B cell (primary cell): ENCODE data around the gene KCNJ10. TPM values are rescaled to one million over a fixed set of nuclear protein-coding genes. Genes with fewer than 3 reads are reported as not detected.

Source experiments
- ATAC-seq: fragments of 200-7000 bp; cut with Tn5 transposase; one replicate; pipeline ENCODE4 v1.10.0; 2021; ENCODE audit warnings: low read depth, mild to moderate bottlenecking, moderate number of reproducible peaks, moderate library complexity
- CTCF ChIA-PET: fragments of 350-600 bp; sonication (Branson Sonifier 250); formaldehyde crosslinking; loops from one replicate; lab custom pipeline; 2021; ENCODE audit warnings: antibody characterized with exemption, inconsistent platforms; lab: Charles Lee
- POLR2A ChIA-PET: fragments of 350-600 bp; sonication (Branson Sonifier 250); formaldehyde crosslinking; loops from one replicate; lab custom pipeline; 2021; ENCODE audit warnings: antibody characterized with exemption; lab: Charles Lee
- DNase-seq: peaks from one replicate; pipeline ENCODE4 v3.0.0; 2013
- H2AFZ ChIP-seq: 2 replicates; pipeline ENCODE4 v1.6.1; 2012; ENCODE audit warnings: mild to moderate bottlenecking, low read depth, low read length; ENCODE audit not compliant: insufficient read depth, poor library complexity, severe bottlenecking
- H3K27ac ChIP-seq, 2 donors: 1 replicate in 1 of 2; 2 replicates in 1 of 2; pipeline ENCODE4 v1.5.1; 2012 to 2013; ENCODE audit warnings: low read length in 2 of 2, mild to moderate bottlenecking in 2 of 2, moderate library complexity in 1 of 2
- H3K27me3 ChIP-seq, 4 experiments: fragments of 200-600 bp in 1 of 4; sonication (generic) in 1 of 4; replicated peaks in 1 of 4; 1 replicate in 2 of 4; 2 replicates in 2 of 4; pipeline versions ENCODE4 v1.6.1 to v1.7.0; 2013 to 2016; ENCODE audit warnings: low read length in 3 of 4, mild to moderate bottlenecking in 2 of 4, mixed read lengths in 1 of 4, moderate library complexity in 1 of 4; ENCODE audit not compliant: insufficient read depth in 4 of 4, control insufficient read depth in 3 of 4; ENCODE audit errors: control extremely low read depth in 1 of 4
- H3K36me3 ChIP-seq, 2 experiments: replicated peaks in 1 of 2; 1 replicate in 1 of 2; 2 replicates in 1 of 2; pipeline versions ENCODE4 v1.6.1 to v1.7.1; 2013; ENCODE audit warnings: low read length in 1 of 2; ENCODE audit not compliant: insufficient read depth in 2 of 2, control insufficient read depth in 1 of 2; ENCODE audit errors: control extremely low read depth in 1 of 2, extremely low read depth in 1 of 2
- H3K4me1 ChIP-seq, 2 donors: fragments of 200-600 bp in 1 of 2; sonication (generic) in 1 of 2; 1 replicate in 1 of 2; 2 replicates in 1 of 2; pipeline versions ENCODE4 v1.5.1 to v1.6.1; 2013 to 2017; ENCODE audit warnings: low read length in 2 of 2; ENCODE audit not compliant: control insufficient read depth in 2 of 2, insufficient read depth in 2 of 2
- H3K4me2 ChIP-seq: replicated peaks from 2 replicates; pipeline ENCODE3; 2012; ENCODE audit warnings: mild to moderate bottlenecking, low read depth, low read length; ENCODE audit not compliant: poor library complexity, severe bottlenecking
- H3K4me3 ChIP-seq, 5 experiments: fragments of 200-600 bp in 1 of 5; sonication (generic) in 1 of 5; 1 replicate in 3 of 5; 2 replicates in 2 of 5; pipeline versions ENCODE4 v1.5.1 to v1.7.0; 2011 to 2016; ENCODE audit warnings: low read length in 4 of 5, mild to moderate bottlenecking in 4 of 5, low read depth in 2 of 5, control low read depth in 1 of 5, moderate library complexity in 1 of 5; ENCODE audit not compliant: insufficient read depth in 1 of 5; ENCODE audit errors: control extremely low read depth in 1 of 5, extremely low read depth in 1 of 5
- H3K79me2 ChIP-seq: fragments of 200-600 bp; sonication (generic); one replicate; pipeline ENCODE4 v1.6.0; 2016; ENCODE audit warnings: low read length; ENCODE audit not compliant: control insufficient read depth, insufficient read depth
- H3K9ac ChIP-seq: fragments of 200-600 bp; sonication (generic); 2 replicates; pipeline ENCODE4 v1.6.1; 2017; ENCODE audit warnings: mild to moderate bottlenecking, low read length, moderate library complexity
- H3K9me3 ChIP-seq, 3 donors: one replicate each; pipeline versions ENCODE4 v1.6.1 to v1.7.1; 2013; ENCODE audit warnings: low read length in 2 of 3; ENCODE audit not compliant: control insufficient read depth in 2 of 3, insufficient read depth in 1 of 3; ENCODE audit errors: control extremely low read depth in 1 of 3
- H4K20me1 ChIP-seq: 2 replicates; pipeline ENCODE4 v1.6.0; 2012; ENCODE audit warnings: mild to moderate bottlenecking, low read length; ENCODE audit not compliant: insufficient read depth, control insufficient read depth, poor library complexity, severe bottlenecking
- H3K27ac Mint-ChIP-seq: one replicate; pipeline ENCODE4 v1.8.0; 2021; ENCODE audit warnings: mixed read lengths
- H3K27me3 Mint-ChIP-seq: one replicate; pipeline ENCODE4 v1.8.0; 2021; ENCODE audit warnings: mixed read lengths
- H3K4me1 Mint-ChIP-seq: one replicate; pipeline ENCODE4 v1.8.0; 2021; ENCODE audit warnings: mixed read lengths
- H3K4me3 Mint-ChIP-seq: one replicate; pipeline ENCODE4 v1.8.0; 2021; ENCODE audit warnings: mixed read lengths
- H3K9me3 Mint-ChIP-seq: one replicate; pipeline ENCODE4 v1.8.0; 2022; ENCODE audit warnings: mixed read lengths; ENCODE audit not compliant: insufficient read depth
- CTCF ChIP-seq: fragments of 200-600 bp; IDR thresholded peaks from one replicate; pipeline ENCODE4 v1.8.0; 2022; ENCODE audit warnings: antibody characterized with exemption, mild to moderate bottlenecking
- EZH2 ChIP-seq: IDR thresholded peaks from 2 replicates; pipeline ENCODE4 v1.6.1; 2012; ENCODE audit warnings: borderline replicate concordance, low read depth, mild to moderate bottlenecking, moderate library complexity, low read length; ENCODE audit not compliant: insufficient read depth, poor library complexity, severe bottlenecking
- WGBS: methylation state at CpG from one replicate; pipeline ENCODE4 v1.1.5; 2013; ENCODE audit warnings: missing lambda C conversion rate; ENCODE audit not compliant: insufficient coverage; 5-methylcytosine and 5-hydroxymethylcytosine counted together
- intact Hi-C: fragments of 100-400 bp; cut with micrococcal nuclease; formaldehyde crosslinking; loops from one replicate; pipeline ENCODE4 v1.10.0; 2022
- polyA plus RNA-seq: library from polyadenylated mRNA; depleted of rRNA; stranded (reverse); fragments of >200 nt; gene quantifications from 2 replicates; pipeline ENCODE4 v1.2.3, GENCODE V29; 2012
- total RNA-seq, 2 donors: library from RNA; stranded (reverse); fragments of 120-200 nt in 1 of 2; gene quantifications; 1 replicate in 1 of 2; 2 replicates in 1 of 2; pipeline versions ENCODE4 v1.2.3 to v1.2.4, GENCODE V29; 2013 to 2022

KCNJ10 gene
- total and polyA plus RNA-seq, 2 donors (not counting 1 experiment from before 2014, with no cell fraction given), result not detected

- H3K27ac ChIP-seq, result no peak overlapping the region
- H3K79me2 ChIP-seq, result no peaks in the 10 kb centered on the region
- ChIA-PET POLR2A (no interaction called here), CTCF (interaction anchor here (0.7 to 8.9 kb wide), 19 partner anchors 10 to 290 kb away, joined by 3 to 112 read pairs (median 7); partner anchors contain the start of genes IGSF8 and KCNJ10)
- intact Hi-C loops, result no loop called here
- peaks cover 15% of the 10 kb centered on the region for H3K27me3 Mint-ChIP-seq
- WGBS, result 100% methylated on average over 1 of the region's 5 CpGs
- no peak overlapping the region for H3K9ac ChIP-seq
- peaks cover 12% of the 10 kb centered on the region for H3K4me1 Mint-ChIP-seq
- peaks cover 0 to 39% of the 10 kb centered on the region in 2 experiments for H3K36me3 ChIP-seq
- no peak overlapping the region for H3K4me3 ChIP-seq
- no peaks in the 10 kb centered on the region for H3K9me3 Mint-ChIP-seq
- H3K9me3 ChIP-seq, result peaks cover 0 to 4% (median 0%) of the 10 kb centered on the region in 3 donors
- H4K20me1 ChIP-seq, result peaks cover 8% of the 10 kb centered on the region
- peaks cover 0 to 19% (median 15%) of the 10 kb centered on the region in 4 experiments for H3K27me3 ChIP-seq
- no peak overlapping the region for H3K4me2 ChIP-seq
- TF ChIP-seq EZH2 (no peak), CTCF (no peak)
- no peak for ATAC-seq
- H3K4me1 ChIP-seq, result peaks cover 6 to 9% of the 10 kb centered on the region in 2 donors
- no peak overlapping the region for H3K27ac Mint-ChIP-seq
- DNase-seq, result no peak
- no peak overlapping the region for H3K4me3 Mint-ChIP-seq
- no peak overlapping the region for H2AFZ ChIP-seq
Observed at GRCh38 chr1:160086456-160086892, 16.5 kb upstream of the KCNJ10 start.

GRCh38 chr1:160085686-160086455 is 15.9 kb upstream of the KCNJ10 start:
- intact Hi-C loops, result loop anchor here (2.0 kb wide), 1 partner anchor 13 kb away; the partner anchor contains the start of gene IGSF8
- H3K4me3 Mint-ChIP-seq, result peak overlapping the region; percentile 26
- H2AFZ ChIP-seq, result no peak overlapping the region
- peaks cover 2% of the 10 kb centered on the region for H4K20me1 ChIP-seq
- H3K4me1 Mint-ChIP-seq, result peaks cover 12% of the 10 kb centered on the region
- peaks cover 20% of the 10 kb centered on the region for H3K27me3 Mint-ChIP-seq
- H3K9ac ChIP-seq, result no peak overlapping the region
- no peak overlapping the region for H3K4me3 ChIP-seq
- H3K27ac ChIP-seq, result no peak overlapping the region
- CTCF ChIA-PET, result interaction anchor here (0.6 to 8.9 kb wide), 34 partner anchors 10 to 291 kb away, joined by 3 to 112 read pairs (median 5); partner anchors contain the start of genes IGSF8 and KCNJ10
- peaks cover 0 to 33% of the 10 kb centered on the region in 2 experiments for H3K36me3 ChIP-seq
- peaks cover 6 to 9% of the 10 kb centered on the region in 2 donors for H3K4me1 ChIP-seq
- H3K27me3 ChIP-seq, result peaks cover 0 to 25% (median 18%) of the 10 kb centered on the region in 4 experiments
- no peak overlapping the region for H3K4me2 ChIP-seq
- peak overlapping the region; percentile 21 for H3K27ac Mint-ChIP-seq
- ATAC-seq, result peak; percentile 58
- DNase-seq, result peak; percentile 79
- WGBS, result 56% methylated on average over 18 of the region's 19 CpGs
- H3K9me3 ChIP-seq, result peaks cover 0 to 4% (median 0%) of the 10 kb centered on the region in 3 donors
- TF ChIP-seq EZH2 (no peak), CTCF (peak; percentile 85)
- H3K9me3 Mint-ChIP-seq, result no peaks in the 10 kb centered on the region
- no peaks in the 10 kb centered on the region for H3K79me2 ChIP-seq
- POLR2A ChIA-PET, result interaction anchor here (1.4 kb wide), 1 partner anchor 13 kb away, joined by 5 read pairs; the partner anchor contains the start of gene IGSF8
